KMS-11 (cell line): ENCODE results near the gene PAM.

Experiments used
- H2AFZ ChIP-seq: fragments of 200-600 bp; sonication (generic); 2 replicates; pipeline ENCODE4 v1.6.1; 2016; ENCODE audit warnings: antibody characterized with exemption, mixed run types, low read depth
- H3K27ac ChIP-seq: fragments of 200-600 bp; sonication (generic); 2 replicates; pipeline ENCODE4 v1.6.1; 2016; ENCODE audit warnings: mild to moderate bottlenecking, mixed run types
- H3K27me3 ChIP-seq: fragments of 200-600 bp; sonication (generic); 2 replicates; pipeline ENCODE4 v1.6.1; 2017; ENCODE audit warnings: mild to moderate bottlenecking, low read depth, mixed run types, moderate library complexity; ENCODE audit not compliant: insufficient read depth
- H3K36me3 ChIP-seq: fragments of 200-600 bp; sonication (generic); 2 replicates; pipeline ENCODE4 v1.6.1; 2017; ENCODE audit warnings: mild to moderate bottlenecking, mixed run types; ENCODE audit not compliant: insufficient read depth
- H3K4me1 ChIP-seq: fragments of 200-600 bp; sonication (generic); 2 replicates; pipeline ENCODE4 v1.6.1; 2016; ENCODE audit warnings: mild to moderate bottlenecking, low read depth, mixed run types; ENCODE audit not compliant: poor library complexity, severe bottlenecking
- H3K4me2 ChIP-seq: fragments of 200-600 bp; sonication (generic); 2 replicates; pipeline ENCODE4 v1.7.0; 2016; ENCODE audit warnings: mild to moderate bottlenecking, mixed run types
- H3K4me3 ChIP-seq: fragments of 200-600 bp; sonication (generic); IDR thresholded peaks from 2 replicates; pipeline ENCODE4 v1.6.1; 2017; ENCODE audit warnings: low read depth, low read length, mixed read lengths; ENCODE audit not compliant: insufficient read depth
- H3K79me2 ChIP-seq: fragments of 200-600 bp; sonication (generic); 2 replicates; pipeline ENCODE4 v1.6.1; 2016; ENCODE audit warnings: low read depth, mixed run types; ENCODE audit not compliant: insufficient read depth
- H3K9ac ChIP-seq: fragments of 200-600 bp; sonication (generic); 2 replicates; pipeline ENCODE4 v1.6.1; 2016; ENCODE audit warnings: mild to moderate bottlenecking, mixed run types
- H4K20me1 ChIP-seq: fragments of 200-600 bp; sonication (generic); 2 replicates; pipeline ENCODE4 v1.6.1; 2016; ENCODE audit warnings: mild to moderate bottlenecking, mixed run types; ENCODE audit not compliant: insufficient read depth
- CTCF ChIP-seq: fragments of 200-600 bp; sonication (generic); conservative IDR thresholded peaks from 2 replicates; pipeline ENCODE4 v1.6.1; 2017; ENCODE audit warnings: low read depth, mild to moderate bottlenecking, antibody characterized with exemption, low read length, moderate library complexity, mixed read lengths

Gene PAM

GRCh38 chr5:102863058-102863457 lies 108.0 kb downstream of the PAM start:
- H4K20me1 ChIP-seq, result no peaks in the 10 kb centered on the region
- TF ChIP-seq CTCF, result no peak
- peaks cover 4% of the 10 kb centered on the region for H3K4me1 ChIP-seq
- H3K36me3 ChIP-seq, result no peaks in the 10 kb centered on the region
- no peak overlapping the region for H2AFZ ChIP-seq
- H3K4me2 ChIP-seq, result no peak overlapping the region
- H3K27me3 ChIP-seq, result no peaks in the 10 kb centered on the region
- no peak overlapping the region for H3K4me3 ChIP-seq
- H3K27ac ChIP-seq, result no peak overlapping the region
- H3K9ac ChIP-seq, result no peak overlapping the region
- H3K79me2 ChIP-seq, result no peaks in the 10 kb centered on the region

- Histone ChIP-seq H3K4me2 (no peak overlapping the region), H2AFZ (no peak overlapping the region), H3K79me2 (no peaks in the 10 kb centered on the region), H3K27ac (no peak overlapping the region), H3K36me3 (no peaks in the 10 kb centered on the region), H3K27me3 (no peaks in the 10 kb centered on the region), H3K4me1 (peaks cover 4% of the 10 kb centered on the region), H3K9ac (no peak overlapping the region), H4K20me1 (no peaks in the 10 kb centered on the region), H3K4me3 (no peak overlapping the region)
- no peak for TF ChIP-seq CTCF
Measured at GRCh38 chr5:102863764-102864560, 108.9 kb downstream of the PAM start.

- Histone ChIP-seq H2AFZ (no peak overlapping the region), H4K20me1 (no peaks in the 10 kb centered on the region), H3K27ac (no peak overlapping the region), H3K79me2 (no peaks in the 10 kb centered on the region), H3K4me1 (peaks cover 4% of the 10 kb centered on the region), H3K36me3 (no peaks in the 10 kb centered on the region), H3K9ac (no peak overlapping the region), H3K4me2 (no peak overlapping the region), H3K4me3 (no peak overlapping the region), H3K27me3 (no peaks in the 10 kb centered on the region)
- TF ChIP-seq CTCF, result no peak
Measured at GRCh38 chr5:102865171-102865509, 110.0 kb downstream of the PAM start.

GRCh38 chr5:102865510-102866236 lies 110.6 kb downstream of the PAM start:
- no peaks in the 10 kb centered on the region for H3K36me3 ChIP-seq
- H3K27ac ChIP-seq, result no peak overlapping the region
- H3K27me3 ChIP-seq, result no peaks in the 10 kb centered on the region
- H4K20me1 ChIP-seq, result no peaks in the 10 kb centered on the region
- peak overlapping the region; percentile 18; the same call in 1 of the 2 replicates for H3K9ac ChIP-seq
- H2AFZ ChIP-seq, result peak overlapping the region; percentile 38; the same call in 1 of the 2 replicates
- no peak for TF ChIP-seq CTCF
- H3K79me2 ChIP-seq, result no peaks in the 10 kb centered on the region
- peaks cover 4% of the 10 kb centered on the region for H3K4me1 ChIP-seq
- peak overlapping the region; percentile 82 for H3K4me2 ChIP-seq
- H3K4me3 ChIP-seq, result no peak overlapping the region
